Medulla oblongata (tissue), 1 donor: Measurements from ENCODE around the gene GFI1.

Experiments
- DNase-seq: peaks from one replicate; pipeline ENCODE4 v3.0.0-alpha.2; 2015; ENCODE audit errors: extremely low spot score

Gene GFI1

DNA sequence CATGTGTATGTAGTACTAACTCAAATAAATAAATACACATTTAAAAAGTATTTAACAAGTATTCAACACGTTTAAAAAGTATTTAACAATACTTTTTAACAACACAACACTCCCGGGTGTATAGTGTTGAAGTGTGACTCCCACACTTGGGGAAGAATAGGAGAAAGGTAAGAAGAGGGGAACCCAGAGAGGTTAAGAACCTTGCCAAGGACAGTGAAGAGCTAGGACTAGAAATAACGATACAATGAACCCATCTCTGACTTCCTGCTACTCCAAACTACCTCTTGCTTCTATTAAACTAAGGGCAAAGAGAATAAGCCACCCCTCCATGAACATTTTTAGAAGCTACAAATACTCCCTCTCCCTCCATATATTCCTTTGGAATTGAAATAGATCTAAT, 1.7 kb upstream of the GFI1 start:
- DNase-seq: no peak

DNA sequence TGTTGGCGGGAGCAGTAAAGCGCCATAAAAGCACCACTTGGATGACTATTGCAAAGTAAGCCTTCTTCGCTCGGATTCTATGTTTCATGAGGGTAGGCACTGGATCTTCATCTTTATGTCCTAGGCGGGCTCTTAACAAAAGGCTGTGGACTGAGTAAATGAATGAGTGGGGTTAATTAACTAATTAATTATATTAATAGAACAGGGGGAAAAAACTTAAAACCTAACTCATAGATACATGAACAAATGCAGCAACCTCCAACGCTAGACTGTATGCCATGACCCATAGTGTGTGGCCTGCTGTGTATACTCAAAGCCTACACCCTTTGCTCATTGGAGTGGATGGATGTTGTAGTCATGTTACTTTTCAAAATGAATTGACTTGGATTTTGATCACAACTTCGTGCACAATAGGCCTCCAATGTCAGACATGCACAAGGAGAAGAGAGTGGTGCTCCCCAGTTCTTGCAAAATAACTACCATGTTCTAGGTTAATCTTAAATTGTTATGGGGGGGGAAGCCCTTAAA, 417 bp upstream of the GFI1 start:
- DNase-seq: no peak

DNA sequence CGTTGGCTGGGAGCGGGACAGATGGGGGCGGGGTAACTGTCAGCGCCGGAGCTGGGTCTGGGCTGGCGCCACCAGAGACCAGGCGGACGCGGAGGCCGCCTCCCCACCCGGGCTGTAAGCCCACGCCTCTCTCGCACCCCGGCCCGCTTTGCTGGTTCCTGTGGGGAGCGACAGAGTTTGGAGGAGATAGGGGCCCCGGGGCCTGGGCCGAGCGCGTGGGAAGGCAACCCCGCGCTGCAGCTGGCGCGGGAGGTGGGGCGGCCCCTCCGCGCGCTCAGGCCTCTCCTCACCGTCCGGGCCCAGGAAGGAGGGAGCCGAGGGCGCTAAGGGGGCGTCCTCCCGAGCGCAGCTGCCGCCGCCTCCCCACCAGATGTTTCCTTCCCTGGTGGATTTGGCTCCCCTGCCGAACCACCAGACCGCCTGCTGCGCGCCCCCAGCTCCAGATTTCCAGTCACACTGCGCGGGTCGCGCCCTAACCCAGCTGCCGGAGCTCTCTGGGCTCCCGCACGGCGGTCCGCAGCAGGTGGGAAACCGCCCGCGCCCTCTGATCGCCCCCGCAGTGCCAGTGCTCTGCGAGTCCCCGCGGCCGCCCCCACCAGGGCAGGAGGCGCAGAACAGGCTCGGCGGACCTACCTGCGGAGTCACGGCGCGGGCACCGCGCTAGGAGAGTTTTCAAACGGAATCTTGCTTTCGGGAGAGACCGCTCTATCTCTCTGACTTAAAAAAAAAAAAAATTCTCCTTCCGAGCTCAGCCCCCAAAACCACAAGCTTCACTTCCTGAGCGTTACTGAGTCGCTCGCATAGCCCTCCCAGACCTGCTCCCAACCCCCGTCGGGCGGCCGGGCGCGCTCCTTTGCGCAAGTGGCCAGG, 1.1 kb downstream of the GFI1 start:
- DNase-seq: no peak

DNA sequence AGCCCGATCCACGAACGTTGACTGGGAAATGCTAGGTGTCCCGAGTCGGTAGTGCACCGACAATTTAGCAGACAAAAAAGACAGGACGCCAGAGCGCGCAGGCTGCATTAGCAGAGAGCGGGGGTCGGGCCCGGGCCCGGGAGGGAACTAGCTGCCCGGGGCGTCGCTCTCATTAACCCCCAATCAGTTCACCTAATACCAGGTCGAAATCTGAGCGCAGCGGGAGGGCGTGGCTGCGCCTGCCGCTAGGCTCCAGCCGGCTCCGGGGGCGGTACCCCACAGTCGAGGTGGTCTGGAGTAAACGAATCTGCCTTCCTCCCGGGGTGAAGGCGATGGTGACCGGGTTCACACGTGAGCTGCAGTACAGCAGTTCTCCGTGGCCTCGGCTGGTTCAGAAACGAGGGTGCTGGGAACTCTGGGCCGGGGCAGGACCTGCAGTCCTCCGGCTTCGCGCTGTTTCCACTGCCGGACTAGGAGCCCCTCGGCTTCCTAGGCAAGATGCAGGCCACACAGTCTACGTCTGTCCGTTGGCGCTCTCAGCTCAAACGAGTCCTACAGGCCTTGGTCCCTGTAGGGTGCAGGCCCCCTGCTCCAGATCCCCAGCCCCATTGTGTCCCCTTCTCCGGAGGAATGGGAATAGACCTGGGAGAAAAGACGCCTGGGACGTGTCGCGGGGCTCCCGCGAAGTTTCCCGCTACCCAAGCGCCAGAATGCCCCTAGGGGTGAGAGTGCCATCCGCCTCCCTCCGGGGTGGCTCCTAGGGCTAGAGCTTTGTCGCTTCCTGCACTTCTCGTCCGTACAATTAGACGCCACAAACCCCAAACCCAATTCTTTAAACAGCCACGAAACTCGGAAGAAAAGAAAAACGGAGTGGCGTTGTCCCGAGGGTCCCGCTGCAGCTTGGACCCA, 2.0 kb downstream of the GFI1 start:
- no peak for DNase-seq

DNA sequence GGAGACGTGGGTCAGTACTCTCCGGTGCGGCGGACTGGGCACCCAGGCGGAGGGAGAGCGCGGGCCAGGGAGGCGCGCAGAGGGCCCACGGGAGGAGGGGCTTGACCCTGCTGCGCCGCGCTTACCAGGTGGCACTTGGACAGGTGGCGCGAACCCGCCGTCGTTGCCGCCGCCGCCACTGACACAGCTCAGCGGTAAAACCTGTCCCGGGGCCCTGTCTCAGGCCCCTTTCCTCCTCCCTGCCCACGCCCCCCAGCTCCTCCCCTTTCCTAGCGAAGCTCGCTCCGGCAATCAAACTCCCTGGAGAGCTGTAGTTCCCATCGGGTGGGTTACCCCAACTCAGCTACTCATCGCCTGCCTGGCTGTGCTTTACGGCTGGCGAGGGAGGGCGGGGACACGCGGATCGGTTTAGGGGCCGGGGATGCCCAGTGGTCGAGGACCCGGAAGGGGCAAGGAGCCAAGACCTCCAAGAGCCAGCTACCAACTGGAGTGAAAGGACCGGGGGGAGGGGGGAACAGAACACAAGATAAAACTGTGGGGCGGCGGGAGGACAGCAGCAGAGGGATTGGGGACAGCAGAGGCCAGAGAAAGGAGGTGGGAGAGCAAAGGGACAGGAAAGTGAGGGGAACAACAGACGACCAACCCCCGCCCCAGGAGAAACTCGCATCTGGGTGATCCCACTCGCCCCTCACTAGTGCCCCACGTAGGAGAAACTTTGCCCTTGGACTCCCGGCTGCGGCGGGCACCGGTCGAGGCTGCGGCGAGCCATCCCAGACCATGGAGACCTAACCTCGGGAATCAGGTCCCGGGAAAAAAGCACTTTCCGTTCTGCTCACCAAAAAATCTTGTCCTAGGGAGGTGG, 2.9 kb downstream of the GFI1 start:
- DNase-seq: no peak

DNA sequence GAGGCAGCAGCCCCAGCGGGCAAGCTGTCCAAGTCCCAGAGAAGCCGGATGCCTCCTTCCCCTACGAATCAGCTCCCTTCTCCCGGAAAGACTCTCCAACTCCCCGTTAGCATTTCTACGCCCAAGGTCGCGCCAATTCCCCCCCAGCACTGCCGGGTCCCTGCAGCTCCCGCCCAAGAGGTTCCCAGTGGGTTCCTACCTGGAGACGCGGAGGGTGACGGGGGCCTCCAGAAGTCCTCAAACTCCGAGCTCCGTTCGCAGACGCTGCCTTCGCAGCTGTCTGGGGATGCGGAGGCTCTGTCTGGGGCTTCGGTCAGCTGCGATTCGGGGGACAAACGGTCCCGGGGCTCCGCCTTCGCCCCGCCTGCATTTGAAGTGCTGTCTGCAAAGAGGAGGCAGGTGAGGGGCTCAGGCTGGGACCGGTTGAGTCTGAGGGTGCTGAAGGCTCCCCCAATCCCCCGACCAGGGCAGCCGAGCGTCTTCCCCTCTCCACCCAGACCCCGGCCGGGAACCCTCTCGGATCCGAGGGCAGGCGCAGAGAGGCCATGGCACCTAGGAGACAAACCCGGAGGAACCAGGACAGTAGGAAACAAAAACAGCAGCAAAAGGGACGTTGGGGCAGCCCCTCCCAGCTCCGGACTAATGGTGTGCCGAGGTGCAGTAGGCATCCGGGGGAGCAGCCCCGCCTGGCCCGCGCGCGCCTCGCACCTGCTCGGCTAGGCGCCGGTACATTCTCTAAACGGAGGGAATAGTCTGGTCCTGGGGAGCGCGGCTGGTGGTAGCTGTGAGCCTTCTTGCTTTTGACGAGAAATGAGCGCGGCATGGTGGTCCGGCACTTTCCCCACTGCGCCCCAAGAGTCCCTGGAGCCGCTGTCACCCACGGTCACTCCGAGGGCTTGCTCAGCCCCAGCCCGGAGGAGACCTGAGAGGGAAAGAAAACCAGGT, 3.8 kb downstream of the GFI1 start:
- no peak for DNase-seq

DNA sequence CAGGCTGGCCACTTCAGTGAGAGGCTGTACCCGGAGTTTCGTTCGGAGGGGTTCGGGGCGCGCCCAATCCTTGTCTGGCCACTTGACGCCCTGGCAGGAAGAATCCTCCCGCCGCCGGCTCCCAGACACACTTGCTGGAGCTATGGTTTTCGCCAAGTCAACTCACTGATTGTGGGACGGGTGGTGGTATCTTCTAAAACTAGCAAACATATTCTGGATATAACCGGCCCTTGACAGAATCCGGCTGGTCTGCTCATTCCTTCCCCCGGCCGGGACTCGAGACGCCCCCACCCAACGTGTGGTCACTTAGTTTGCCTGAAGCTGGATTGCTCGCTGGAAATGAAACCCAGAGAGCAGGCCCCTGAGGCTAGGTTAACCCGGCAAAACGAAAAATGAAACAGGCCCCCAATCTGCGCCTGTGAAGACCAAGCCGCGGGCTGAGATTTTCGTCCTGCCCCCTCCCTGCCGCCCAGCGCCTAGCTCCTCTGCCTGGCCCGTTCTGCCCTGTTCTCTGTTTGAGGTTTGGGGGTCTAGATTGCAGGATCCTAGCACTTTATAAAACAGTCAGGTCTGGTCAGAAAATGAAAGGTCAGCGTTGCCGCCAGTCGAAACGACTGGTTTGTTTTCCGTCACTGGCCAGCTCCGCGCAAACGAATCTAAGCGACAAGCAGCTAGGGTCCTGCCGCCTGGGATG, 4.6 kb downstream of the GFI1 start:
- DNase-seq: no peak

DNA sequence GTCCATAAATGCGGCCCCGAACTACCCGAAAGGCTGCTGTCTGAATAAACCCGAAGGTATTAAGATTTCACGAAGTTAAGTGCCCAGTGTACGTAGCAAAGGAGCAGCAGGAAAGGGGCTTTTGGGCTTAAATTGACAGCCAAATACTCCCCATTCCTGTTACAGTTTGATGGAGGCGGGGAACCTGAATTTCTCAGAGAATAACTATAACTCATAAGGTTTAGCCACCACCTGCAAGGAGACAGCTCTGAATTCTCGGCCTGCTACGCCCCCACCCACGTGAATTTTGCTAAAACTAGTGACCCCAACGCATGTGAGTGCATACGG, 5.2 kb downstream of the GFI1 start:
- DNase-seq: no peak

DNA sequence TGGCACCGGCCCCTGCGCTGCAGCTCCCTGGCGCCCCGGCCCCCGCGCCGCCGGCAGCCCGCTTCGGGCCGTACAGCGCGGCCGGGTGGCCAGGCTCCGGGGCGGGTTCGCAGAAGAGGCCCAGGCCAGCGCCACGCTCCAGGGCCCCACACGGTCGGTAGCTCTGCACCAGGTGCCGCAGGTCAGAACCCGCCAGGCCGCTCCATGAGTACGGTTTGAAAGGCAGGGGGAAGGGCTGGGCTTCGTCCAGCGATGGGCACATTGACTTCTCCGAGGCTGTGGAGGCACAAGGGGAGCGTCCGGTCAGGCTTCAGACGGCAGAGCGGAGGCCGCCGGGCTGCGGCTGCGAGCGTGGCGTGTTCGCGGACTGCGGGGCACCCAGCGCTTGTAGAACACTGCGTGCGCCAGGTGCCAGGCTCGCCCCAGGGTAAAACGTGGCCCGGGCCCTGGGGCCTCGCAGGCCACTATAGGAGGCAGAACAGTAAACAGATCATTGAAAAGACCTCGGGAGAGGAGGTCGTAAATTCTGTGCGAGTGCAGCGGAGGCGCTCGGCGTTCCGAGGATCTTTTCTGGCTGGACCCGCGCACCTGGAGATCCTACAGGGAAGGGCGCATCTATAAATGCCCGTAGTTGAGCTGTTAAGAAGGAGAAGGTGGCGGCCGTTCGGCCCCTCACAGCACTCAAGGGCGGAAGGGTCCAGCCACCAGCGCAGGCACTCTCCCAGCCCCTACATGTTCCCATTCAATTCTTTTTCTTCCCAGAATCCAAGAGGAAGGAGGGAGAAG, 5.7 kb downstream of the GFI1 start:
- DNase-seq: no peak

DNA sequence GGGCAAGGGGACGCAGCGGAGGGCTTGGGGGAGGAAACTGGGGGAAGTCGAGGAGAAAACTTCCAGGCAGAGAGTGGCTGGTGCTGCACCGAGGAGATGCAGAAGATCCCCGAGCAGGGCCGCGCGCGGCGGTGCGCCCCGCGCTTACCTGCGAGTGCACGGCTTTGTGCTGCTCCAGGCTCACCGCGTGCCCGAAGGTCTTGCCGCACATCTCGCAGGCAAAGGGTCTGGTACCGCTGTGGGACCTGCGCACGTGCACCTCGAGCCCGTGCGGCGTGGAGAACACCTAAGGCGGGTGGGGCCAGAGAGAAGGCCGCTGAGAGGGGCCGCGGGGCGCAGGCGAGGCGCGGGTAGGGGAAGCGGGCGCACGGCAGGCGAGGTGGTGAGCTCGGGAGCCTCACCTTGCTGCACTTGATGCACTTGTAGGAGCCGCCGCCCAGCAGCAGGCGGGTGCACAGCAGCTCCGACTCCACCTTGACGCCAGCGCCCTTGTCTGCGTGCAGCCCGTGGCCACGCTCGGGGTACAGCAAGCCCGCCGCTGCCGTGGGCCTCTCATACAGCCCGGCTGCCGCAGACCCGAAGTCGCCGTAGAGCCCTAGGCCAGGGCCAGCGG, 6.4 kb downstream of the GFI1 start:
- no peak for DNase-seq

DNA sequence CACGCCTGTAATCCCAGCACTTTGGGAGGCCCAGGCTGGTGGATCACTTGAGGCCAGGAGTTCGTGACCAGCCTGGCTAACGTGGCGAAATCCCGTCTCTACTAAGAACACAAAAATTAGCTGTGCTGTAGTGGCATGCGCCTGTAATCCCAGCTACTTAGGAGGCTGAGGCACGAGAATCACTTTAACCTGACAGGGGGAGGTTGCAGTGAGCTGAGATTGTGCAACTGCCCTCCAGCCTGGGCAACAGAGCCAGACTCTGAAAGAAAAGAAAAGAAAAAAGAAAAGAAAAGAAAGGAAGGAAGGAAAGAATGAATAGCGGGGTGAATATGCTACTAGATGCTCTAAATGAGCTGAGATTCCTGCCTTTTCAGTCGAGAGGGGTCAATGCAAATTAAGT, 7.1 kb downstream of the GFI1 start:
- no peak for DNase-seq

DNA sequence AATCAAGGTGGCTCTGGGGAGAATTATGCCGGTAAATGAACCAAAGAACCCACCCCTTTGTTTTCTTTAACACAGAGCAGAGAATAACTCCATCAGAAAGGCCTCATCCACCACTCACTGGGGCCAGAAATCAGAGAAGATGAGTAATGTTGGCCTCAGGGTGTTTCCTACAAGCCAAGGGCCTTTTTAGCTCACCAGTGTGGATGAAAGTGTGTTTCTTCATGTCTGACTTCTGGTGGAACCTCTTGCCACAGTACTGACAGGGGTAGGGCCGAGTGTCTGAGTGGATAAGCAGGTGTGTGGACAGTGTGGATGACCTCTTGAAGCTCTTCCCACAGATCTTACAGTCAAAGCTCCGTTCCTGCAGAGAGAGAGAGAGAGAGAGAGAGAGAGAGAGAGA, 8.3 kb downstream of the GFI1 start:
- no peak for DNase-seq

DNA sequence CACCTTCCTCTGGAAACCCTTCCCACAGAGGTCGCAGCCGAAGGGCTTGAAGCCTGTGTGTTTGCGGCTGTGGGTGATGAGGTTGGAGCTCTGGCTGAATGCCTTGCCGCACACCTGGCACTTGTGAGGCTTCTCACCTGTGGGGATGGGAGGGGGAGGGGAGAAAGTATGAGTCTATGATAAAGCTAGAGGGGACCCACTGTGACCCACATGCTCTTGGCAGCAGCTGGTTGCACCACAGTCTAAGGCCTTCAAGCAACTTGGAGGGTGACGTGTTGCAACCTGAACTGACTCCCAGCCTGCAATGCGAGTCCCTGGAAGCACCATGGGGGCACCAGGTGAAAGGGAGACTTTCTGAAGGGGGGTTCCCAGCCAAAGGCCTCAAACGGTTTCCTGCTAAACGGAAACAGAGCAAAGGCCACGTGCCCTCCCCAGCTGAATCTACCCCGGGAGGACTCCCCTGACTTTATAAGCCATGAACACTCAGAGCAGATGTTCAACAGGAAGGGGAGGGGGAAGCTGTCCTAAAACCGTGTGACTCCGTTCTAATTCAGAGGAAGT, 10.6 kb downstream of the GFI1 start:
- DNase-seq: no peak

DNA sequence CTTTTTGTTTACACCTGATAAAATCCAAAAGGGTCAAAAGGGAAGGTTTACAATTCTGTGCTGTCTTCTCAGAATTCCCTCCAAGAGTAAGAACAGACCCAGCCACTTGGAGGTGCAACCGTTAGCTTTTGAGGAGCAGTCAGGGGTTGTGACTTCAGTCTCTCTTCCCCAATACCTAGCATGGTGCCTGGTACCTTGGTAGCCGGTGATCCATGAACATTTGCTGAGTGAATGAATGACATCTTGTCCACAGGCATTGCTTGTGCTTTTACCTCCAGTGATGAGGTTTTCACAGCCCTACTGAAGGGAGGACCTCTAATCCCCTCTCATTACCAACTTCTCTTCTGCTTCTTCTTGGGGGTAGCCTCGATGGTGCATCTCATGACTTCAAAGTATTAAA, 11.7 kb downstream of the GFI1 start:
- DNase-seq: no peak

DNA sequence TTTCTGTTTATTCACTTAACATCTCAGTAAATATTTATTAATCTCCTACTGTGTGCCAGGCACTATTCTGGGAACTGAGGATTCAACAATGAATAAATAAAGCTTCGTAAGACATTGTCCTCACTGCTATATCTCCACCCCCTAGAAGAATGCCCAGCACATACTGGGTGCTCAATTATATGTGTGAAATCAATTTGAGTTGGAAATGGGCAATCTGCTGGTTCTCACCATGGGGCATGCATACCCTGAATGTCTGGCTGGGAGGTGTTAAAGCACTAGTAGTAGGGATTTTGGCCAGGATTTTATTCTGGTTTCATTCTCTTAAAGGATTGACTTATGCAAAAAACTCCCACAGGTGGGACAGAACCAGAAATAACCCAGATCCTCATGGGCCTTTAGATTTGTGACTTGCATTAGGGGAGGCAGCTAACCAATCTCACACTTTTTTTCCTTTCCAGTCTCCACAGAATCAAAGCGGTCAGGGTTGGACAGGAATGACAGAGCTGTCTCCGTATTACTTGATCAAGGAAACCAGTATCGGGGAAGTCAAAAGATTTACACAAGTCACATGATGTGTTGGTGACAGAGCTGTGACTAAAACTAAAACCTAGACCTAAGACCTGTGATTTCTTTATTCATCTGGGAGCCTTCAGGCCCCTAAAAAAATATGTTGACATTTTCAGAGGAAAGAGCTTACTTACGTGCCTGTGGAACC, 12.8 kb downstream of the GFI1 start:
- no peak for DNase-seq

DNA sequence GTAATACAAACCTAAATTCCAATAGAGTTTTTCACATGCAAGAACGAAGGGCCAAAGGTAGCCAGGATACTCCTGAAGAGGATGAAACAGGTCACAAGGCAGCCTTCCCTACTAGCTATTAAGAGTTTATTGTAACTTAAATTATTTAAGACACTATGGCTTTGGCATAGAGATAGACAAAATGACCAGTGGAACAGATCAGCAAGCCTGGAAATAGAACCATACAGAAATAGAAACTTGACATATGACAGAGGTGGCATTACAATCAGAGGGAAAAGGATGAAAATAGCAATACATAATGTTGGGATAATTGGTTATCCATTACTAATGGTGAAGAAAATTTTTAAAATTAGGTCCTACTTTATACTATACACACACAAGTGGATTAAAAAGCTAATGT, 16.5 kb downstream of the GFI1 start:
- no peak for DNase-seq

DNA sequence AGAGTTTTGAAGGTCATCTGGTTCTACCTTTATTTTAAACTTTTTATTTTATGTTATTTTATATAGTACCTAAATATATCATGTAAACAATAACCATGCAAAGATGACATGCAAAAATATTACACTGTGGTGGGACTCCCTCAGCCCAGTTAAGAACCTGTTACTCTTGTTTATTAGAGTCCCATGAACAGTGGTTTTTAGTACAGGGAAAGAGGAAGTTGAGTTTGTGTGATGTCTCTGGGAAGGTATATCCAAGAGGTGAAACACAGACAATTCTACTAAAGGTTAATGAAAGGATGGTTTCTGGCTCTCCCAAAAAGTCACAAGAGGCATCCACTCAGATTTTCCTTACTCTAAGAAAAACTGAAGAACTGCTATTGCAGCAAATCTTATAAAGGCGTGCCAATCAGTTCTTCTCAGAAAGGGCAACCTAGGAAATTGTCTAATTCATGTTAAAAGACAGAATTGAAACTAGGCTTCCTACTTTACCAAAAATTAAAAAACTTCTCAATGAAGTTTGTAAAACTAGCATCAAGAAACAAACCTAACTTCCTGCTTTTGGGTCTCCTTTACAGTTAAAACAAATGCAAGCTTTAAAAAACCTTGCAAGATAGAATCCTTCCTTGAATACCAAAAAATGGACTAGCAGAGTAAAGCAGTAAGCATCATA, 19.9 kb downstream of the GFI1 start:
- no peak for DNase-seq
